ENCODE results near the gene CACFD1. TPM values are rescaled to one million over a fixed set of nuclear protein-coding genes. Genes with fewer than 3 reads are reported as not detected.

The CACFD1 gene
- total RNA-seq, 2 experiments from 2014 or later = 0.35 to 0.45 TPM

GRCh38 chr9:133427658-133428348, 32.0 kb upstream of the CACFD1 start:
- CTCF ChIA-PET = no interaction called here
- intact Hi-C loops (cut with micrococcal nuclease) = no loop called here
- Mint-ChIP-seq H3K27ac (no peak overlapping the region), H3K4me3 (no peak overlapping the region), H3K4me1 (ENCODE audit: low read depth) (peaks cover 9% of the 10 kb centered on the region), H3K9me3 (no peaks in the 10 kb centered on the region), H3K36me3 (ENCODE audit: low read depth) (no peaks in the 10 kb centered on the region), H3K27me3 (ENCODE audit: low read depth) (peaks cover 33% of the 10 kb centered on the region)
- no peak for DNase-seq

- DNase-seq = no peak
- Mint-ChIP-seq H3K4me1 (ENCODE audit: low read depth) (peaks cover 9% of the 10 kb centered on the region), H3K9me3 (no peaks in the 10 kb centered on the region), H3K27ac (no peak overlapping the region), H3K27me3 (ENCODE audit: low read depth) (peaks cover 33% of the 10 kb centered on the region), H3K4me3 (no peak overlapping the region), H3K36me3 (ENCODE audit: low read depth) (no peaks in the 10 kb centered on the region)
- CTCF ChIA-PET = no interaction called here
- intact Hi-C loops (cut with micrococcal nuclease) = no loop called here
Observed at GRCh38 chr9:133428617-133429101, 31.1 kb upstream of the CACFD1 start.

DNA sequence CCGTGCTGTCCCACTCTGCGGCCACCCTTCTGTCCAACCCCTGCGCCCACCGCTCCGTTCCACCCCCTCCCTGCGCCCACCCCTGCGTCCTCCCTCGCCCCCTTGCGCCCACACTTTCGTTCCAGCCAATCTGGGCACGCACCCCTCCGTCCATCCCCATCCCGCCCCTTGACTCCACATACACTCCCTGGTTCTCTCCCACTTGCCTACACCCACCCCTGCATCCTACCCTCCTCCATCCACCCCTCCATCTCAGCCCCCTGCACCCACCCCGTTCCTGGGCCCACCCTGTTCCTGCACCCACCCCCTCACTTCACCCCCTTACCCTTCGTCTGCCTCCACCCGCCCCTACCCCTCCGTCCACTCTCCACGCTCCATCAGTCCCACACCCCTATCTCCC, 30.6 kb upstream of the CACFD1 start:
- H3K9me3 Mint-ChIP-seq = no peaks in the 10 kb centered on the region
- CTCF ChIA-PET = no interaction called here
- H3K36me3 Mint-ChIP-seq (ENCODE audit: low read depth) = no peaks in the 10 kb centered on the region
- no peak overlapping the region for H3K27ac Mint-ChIP-seq
- no peak for DNase-seq
- H3K27me3 Mint-ChIP-seq (ENCODE audit: low read depth) = peaks cover 33% of the 10 kb centered on the region
- no peak overlapping the region for H3K4me3 Mint-ChIP-seq
- H3K4me1 Mint-ChIP-seq (ENCODE audit: low read depth) = peaks cover 9% of the 10 kb centered on the region
- intact Hi-C loops (cut with micrococcal nuclease) = no loop called here

- Mint-ChIP-seq H3K36me3 (ENCODE audit: low read depth) (no peaks in the 10 kb centered on the region), H3K27ac (no peak overlapping the region), H3K27me3 (ENCODE audit: low read depth) (peaks cover 31% of the 10 kb centered on the region), H3K9me3 (no peaks in the 10 kb centered on the region), H3K4me1 (ENCODE audit: low read depth) (peaks cover 9% of the 10 kb centered on the region), H3K4me3 (no peak overlapping the region)
- peak; percentile 18 for DNase-seq
- intact Hi-C loops (cut with micrococcal nuclease) = no loop called here
- CTCF ChIA-PET = no interaction called here
Observed at GRCh38 chr9:133429641-133430161, 30.1 kb upstream of the CACFD1 start.

- peaks cover 29% of the 10 kb centered on the region for H3K27me3 Mint-ChIP-seq (ENCODE audit: low read depth)
- DNase-seq = no peak
- H3K9me3 Mint-ChIP-seq = no peaks in the 10 kb centered on the region
- intact Hi-C loops (cut with micrococcal nuclease) = no loop called here
- H3K27ac Mint-ChIP-seq = no peak overlapping the region
- CTCF ChIA-PET = interaction anchor here (0.5 kb wide), 1 partner anchor 555 kb away, joined by 3 read pairs; no protein-coding TSS in a partner anchor
- peaks cover 9% of the 10 kb centered on the region for H3K4me1 Mint-ChIP-seq (ENCODE audit: low read depth)
- H3K36me3 Mint-ChIP-seq (ENCODE audit: low read depth) = no peaks in the 10 kb centered on the region
- H3K4me3 Mint-ChIP-seq = no peak overlapping the region
Observed at GRCh38 chr9:133430244-133430643, 29.5 kb upstream of the CACFD1 start.

- H3K4me3 Mint-ChIP-seq = no peak overlapping the region
- H3K36me3 Mint-ChIP-seq (ENCODE audit: low read depth) = no peaks in the 10 kb centered on the region
- DNase-seq = no peak
- H3K27me3 Mint-ChIP-seq (ENCODE audit: low read depth) = peaks cover 5% of the 10 kb centered on the region
- peaks cover 3% of the 10 kb centered on the region for H3K4me1 Mint-ChIP-seq (ENCODE audit: low read depth)
- intact Hi-C loops (cut with micrococcal nuclease) = no loop called here
- H3K9me3 Mint-ChIP-seq = no peaks in the 10 kb centered on the region
- no peak overlapping the region for H3K27ac Mint-ChIP-seq
- CTCF ChIA-PET = no interaction called here
Observed at GRCh38 chr9:133433351-133433843, 26.4 kb upstream of the CACFD1 start.

DNA sequence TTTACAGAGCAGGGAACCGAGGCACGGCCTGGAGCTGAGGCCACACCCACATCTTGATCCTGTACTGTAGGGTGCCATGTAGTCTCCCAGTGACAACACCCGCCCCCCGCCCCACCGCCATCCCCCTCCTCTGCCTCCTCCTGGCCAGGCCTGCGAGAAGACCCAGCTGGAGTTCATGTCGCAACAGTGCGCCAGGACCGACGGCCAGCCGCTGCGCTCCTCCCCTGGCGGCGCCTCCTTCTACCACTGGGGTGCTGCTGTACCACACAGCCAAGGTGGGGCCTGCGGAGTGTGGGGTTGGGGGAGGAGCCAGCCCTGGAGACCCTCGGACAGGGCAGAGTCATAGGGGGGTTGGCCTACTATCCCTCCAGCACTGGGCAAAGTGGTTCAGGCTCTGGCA, 23.1 kb upstream of the CACFD1 start:
- intact Hi-C loops (cut with micrococcal nuclease) = no loop called here
- DNase-seq = no peak
- no peak overlapping the region for H3K4me3 Mint-ChIP-seq
- no peaks in the 10 kb centered on the region for H3K9me3 Mint-ChIP-seq
- H3K36me3 Mint-ChIP-seq (ENCODE audit: low read depth) = no peaks in the 10 kb centered on the region
- H3K27me3 Mint-ChIP-seq (ENCODE audit: low read depth) = no peaks in the 10 kb centered on the region
- CTCF ChIA-PET = no interaction called here
- H3K4me1 Mint-ChIP-seq (ENCODE audit: low read depth) = no peaks in the 10 kb centered on the region
- H3K27ac Mint-ChIP-seq = no peak overlapping the region

- intact Hi-C loops (cut with micrococcal nuclease) = no loop called here
- Mint-ChIP-seq H3K9me3 (no peaks in the 10 kb centered on the region), H3K4me1 (ENCODE audit: low read depth) (no peaks in the 10 kb centered on the region), H3K27ac (no peak overlapping the region), H3K27me3 (ENCODE audit: low read depth) (no peaks in the 10 kb centered on the region), H3K4me3 (no peak overlapping the region), H3K36me3 (ENCODE audit: low read depth) (no peaks in the 10 kb centered on the region)
- DNase-seq = no peak
- CTCF ChIA-PET = interaction anchor here (1.0 kb wide), 1 partner anchor 72 kb away, joined by 3 read pairs; no protein-coding TSS in a partner anchor
Observed at GRCh38 chr9:133437753-133438531, 21.8 kb upstream of the CACFD1 start.

- Mint-ChIP-seq H3K27ac (no peak overlapping the region), H3K36me3 (ENCODE audit: low read depth) (no peaks in the 10 kb centered on the region), H3K4me1 (ENCODE audit: low read depth) (no peaks in the 10 kb centered on the region), H3K9me3 (no peaks in the 10 kb centered on the region), H3K27me3 (ENCODE audit: low read depth) (no peaks in the 10 kb centered on the region), H3K4me3 (no peak overlapping the region)
- CTCF ChIA-PET = interaction anchor here (0.6 kb wide), 1 partner anchor 1814 kb away, joined by 3 read pairs; no protein-coding TSS in a partner anchor
- peak; percentile 21 for DNase-seq
- intact Hi-C loops (cut with micrococcal nuclease) = no loop called here
Observed at GRCh38 chr9:133439337-133439736, 20.4 kb upstream of the CACFD1 start.

- Mint-ChIP-seq H3K4me3 (no peak overlapping the region), H3K9me3 (no peaks in the 10 kb centered on the region), H3K27ac (no peak overlapping the region), H3K36me3 (ENCODE audit: low read depth) (no peaks in the 10 kb centered on the region), H3K27me3 (ENCODE audit: low read depth) (no peaks in the 10 kb centered on the region), H3K4me1 (ENCODE audit: low read depth) (no peaks in the 10 kb centered on the region)
- CTCF ChIA-PET = no interaction called here
- intact Hi-C loops (cut with micrococcal nuclease) = no loop called here
- DNase-seq = no peak
Observed at GRCh38 chr9:133440874-133441273, 18.9 kb upstream of the CACFD1 start.

GRCh38 chr9:133441571-133441970, 18.2 kb upstream of the CACFD1 start:
- Mint-ChIP-seq H3K36me3 (ENCODE audit: low read depth) (no peaks in the 10 kb centered on the region), H3K4me3 (no peak overlapping the region), H3K27me3 (ENCODE audit: low read depth) (no peaks in the 10 kb centered on the region), H3K9me3 (no peaks in the 10 kb centered on the region), H3K27ac (no peak overlapping the region), H3K4me1 (ENCODE audit: low read depth) (no peaks in the 10 kb centered on the region)
- intact Hi-C loops (cut with micrococcal nuclease) = no loop called here
- CTCF ChIA-PET = interaction anchor here (1.0 kb wide), 1 partner anchor 86 kb away, joined by 4 read pairs; no protein-coding TSS in a partner anchor
- no peak for DNase-seq

DNA sequence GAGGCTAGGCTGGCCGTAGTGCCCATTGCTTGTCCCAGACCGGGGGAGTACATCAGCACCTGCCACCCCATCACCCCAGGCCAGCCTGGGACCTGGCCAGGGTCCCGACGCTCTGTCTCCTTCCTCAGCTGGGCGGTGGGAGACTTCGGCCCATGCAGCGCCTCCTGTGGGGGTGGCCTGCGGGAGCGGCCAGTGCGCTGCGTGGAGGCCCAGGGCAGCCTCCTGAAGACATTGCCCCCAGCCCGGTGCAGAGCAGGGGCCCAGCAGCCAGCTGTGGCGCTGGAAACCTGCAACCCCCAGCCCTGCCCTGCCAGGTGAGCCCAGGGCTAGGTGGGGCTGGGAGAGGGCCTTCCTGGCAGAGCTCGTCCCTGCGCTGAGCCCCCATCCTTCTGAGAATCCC, 16.5 kb upstream of the CACFD1 start:
- H3K9me3 Mint-ChIP-seq = no peaks in the 10 kb centered on the region
- no peaks in the 10 kb centered on the region for H3K27me3 Mint-ChIP-seq (ENCODE audit: low read depth)
- no peak overlapping the region for H3K4me3 Mint-ChIP-seq
- intact Hi-C loops (cut with micrococcal nuclease) = no loop called here
- no peak for DNase-seq
- no peaks in the 10 kb centered on the region for H3K36me3 Mint-ChIP-seq (ENCODE audit: low read depth)
- CTCF ChIA-PET = no interaction called here
- H3K4me1 Mint-ChIP-seq (ENCODE audit: low read depth) = no peaks in the 10 kb centered on the region
- H3K27ac Mint-ChIP-seq = no peak overlapping the region

All from activated naive CD4-positive, alpha-beta T cell treated with anti-CD3 and anti-CD28 coated beads for 36 hours (primary cell).